ENCODE data around the gene LRIG2. TPM values are rescaled to one million over a fixed set of nuclear protein-coding genes. Genes with fewer than 3 reads are reported as not detected.

Gene LRIG2
- total RNA-seq, 1 experiment from 2014 or later: 6.1 TPM

GRCh38 chr1:113036639-113037321 is 36.2 kb upstream of the LRIG2 start:
- CTCF ChIA-PET: interaction anchor here (0.5 kb wide), 1 partner anchor 23 kb away, joined by 5 read pairs; no protein-coding TSS in a partner anchor
- Histone ChIP-seq H2AFZ (ENCODE audit: low read length) (no peak overlapping the region), H3K27ac (ENCODE audit: low read length) (peak overlapping the region; percentile 33), H3K4me2 (ENCODE audit: low read length) (peak overlapping the region; percentile 16; the same call in 1 of the 2 replicates), H3K4me1 (ENCODE audit: insufficient read depth, low read length) (peaks cover 29% of the 10 kb centered on the region), H3K79me2 (ENCODE audit: low read length) (no peaks in the 10 kb centered on the region), H3K9me2 (replicated peaks; ENCODE audit: low read length) (no peaks in the 10 kb centered on the region), H4K20me1 (ENCODE audit: low read length) (no peaks in the 10 kb centered on the region), H3K9ac (ENCODE audit: low read length) (no peak overlapping the region), H3K36me3 (ENCODE audit: low read depth, low read length) (no peaks in the 10 kb centered on the region), H3K4me3 (ENCODE audit: low read length) (no peak overlapping the region), H3K9me3 (ENCODE audit: low read length) (no peaks in the 10 kb centered on the region), H3F3A (ENCODE audit: low read length, unreplicated experiment) (no peaks in the 10 kb centered on the region), H3K27me3 (ENCODE audit: low read length) (no peaks in the 10 kb centered on the region)
- ATAC-seq (peak; percentile 38; the same call in 1 of the 2 replicates), DNase-seq (peak; percentile 56)
- no peak for TF ChIP-seq EZH2phosphoT487 (IDR thresholded peaks at IDR 0.05; ENCODE audit: borderline replicate concordance, low read length)
- no peak for TF ChIP-seq CTCF (conservative IDR thresholded peaks at IDR 0.05; ENCODE audit: low read depth, low read length)
- no peak for TF ChIP-seq EZH2 (IDR thresholded peaks at IDR 0.05; ENCODE audit: low read length, unreplicated experiment)
- intact Hi-C loops (cut with micrococcal nuclease): no loop called here
- POLR2A ChIA-PET (ENCODE audit: unreplicated experiment): no interaction called here
- no TSS peak for BruUV-seq (replicated peaks)

GRCh38 chr1:113040041-113040440 is 33.0 kb upstream of the LRIG2 start:
- no peak for ATAC-seq

More at GRCh38 chr1:113040041-113040440, 33.0 kb upstream of the LRIG2 start:
- Histone ChIP-seq H3K4me2 (ENCODE audit: low read length) (no peak overlapping the region), H3K4me1 (ENCODE audit: insufficient read depth, low read length) (peaks cover 47% of the 10 kb centered on the region), H3K36me3 (ENCODE audit: low read depth, low read length) (no peaks in the 10 kb centered on the region), H3K4me3 (ENCODE audit: low read length) (no peak overlapping the region), H4K20me1 (ENCODE audit: low read length) (no peaks in the 10 kb centered on the region), H3K9ac (ENCODE audit: low read length) (no peak overlapping the region), H3K9me2 (replicated peaks; ENCODE audit: low read length) (no peaks in the 10 kb centered on the region), H3K27ac (ENCODE audit: low read length) (no peak overlapping the region), H3K27me3 (ENCODE audit: low read length) (no peaks in the 10 kb centered on the region), H3F3A (ENCODE audit: low read length, unreplicated experiment) (no peaks in the 10 kb centered on the region), H3K9me3 (ENCODE audit: low read length) (no peaks in the 10 kb centered on the region), H3K79me2 (ENCODE audit: low read length) (no peaks in the 10 kb centered on the region), H2AFZ (ENCODE audit: low read length) (no peak overlapping the region)
- POLR2A ChIA-PET (ENCODE audit: unreplicated experiment): no interaction called here
- BruUV-seq (replicated peaks): no TSS peak
- intact Hi-C loops (cut with micrococcal nuclease): no loop called here
- CTCF ChIA-PET: no interaction called here
- TF ChIP-seq EZH2 (IDR thresholded peaks at IDR 0.05; ENCODE audit: low read length, unreplicated experiment): no peak
- TF ChIP-seq CTCF (conservative IDR thresholded peaks at IDR 0.05; ENCODE audit: low read depth, low read length): no peak
- no peak for TF ChIP-seq EZH2phosphoT487 (IDR thresholded peaks at IDR 0.05; ENCODE audit: borderline replicate concordance, low read length)
- DNase-seq: no peak

Measured in PC-3 (cell line).